ENCODE measurements around the gene B3GALT2. TPM values are rescaled to one million over a fixed set of nuclear protein-coding genes. Genes with fewer than 3 reads are reported as not detected.

B3GALT2 gene
- total RNA-seq, 2 experiments from 2014 or later: 6.0 to 7.1 TPM

DNA sequence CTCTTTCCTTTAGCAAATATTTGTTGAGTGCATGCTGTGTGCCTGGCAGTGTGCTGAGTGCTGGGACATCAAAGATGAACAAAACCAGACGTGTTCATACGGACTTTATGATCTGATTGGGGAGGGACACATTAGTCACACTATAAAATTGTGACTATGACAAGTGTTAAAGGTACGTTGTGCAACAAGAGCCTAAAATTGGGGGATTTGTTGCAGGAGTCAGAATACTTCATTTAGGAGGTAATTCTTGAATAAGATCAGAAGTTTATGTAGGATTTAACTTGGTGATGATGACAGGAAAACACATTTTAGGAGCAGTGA is 29.6 kb downstream of the B3GALT2 start:
- Mint-ChIP-seq H3K4me3 (no peak overlapping the region), H3K27ac (no peak overlapping the region), H3K27me3 (no peaks in the 10 kb centered on the region), H3K4me1 (peaks cover 8% of the 10 kb centered on the region), H3K9me3 (no peaks in the 10 kb centered on the region), H3K36me3 (peaks cover 23% of the 10 kb centered on the region)
- DNase-seq: no peak
- ATAC-seq (ENCODE audit: low read depth): no peak
- POLR2A ChIA-PET: no interaction called here

DNA sequence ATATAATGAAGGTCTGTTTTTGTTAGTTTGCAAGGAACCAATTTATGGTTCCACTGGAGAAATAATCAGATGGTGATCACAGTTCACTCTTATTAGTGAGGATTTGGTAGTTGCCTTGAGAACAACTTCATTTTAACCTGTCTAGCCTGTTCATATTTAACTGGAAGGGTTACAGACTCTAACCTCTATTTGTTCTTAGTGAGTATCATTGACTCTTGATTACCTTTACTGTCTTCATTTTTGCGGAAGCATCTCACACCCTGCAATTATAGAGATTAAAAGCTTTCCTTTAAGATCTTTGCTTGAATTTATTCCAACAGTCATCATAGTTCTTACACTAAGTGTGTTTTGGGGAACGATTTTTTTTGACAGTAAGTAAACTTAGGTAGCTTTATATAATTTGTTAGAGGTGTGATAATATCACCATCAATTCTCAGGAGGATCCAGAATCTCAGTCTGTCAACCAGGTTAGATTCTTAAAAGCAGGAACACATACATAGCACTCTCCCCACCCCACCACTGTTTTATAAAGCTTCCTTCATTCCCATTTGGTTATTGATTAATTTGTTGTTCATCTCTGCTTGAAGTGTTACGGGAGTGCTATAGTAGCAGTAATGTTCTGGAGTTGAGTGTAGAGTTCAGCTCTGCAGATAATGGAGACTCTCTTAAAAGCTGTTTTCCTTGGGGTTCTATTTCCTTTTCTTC is 30.1 kb downstream of the B3GALT2 start:
- Mint-ChIP-seq H3K4me1 (peaks cover 8% of the 10 kb centered on the region), H3K27me3 (no peaks in the 10 kb centered on the region), H3K36me3 (peaks cover 26% of the 10 kb centered on the region), H3K9me3 (no peaks in the 10 kb centered on the region), H3K4me3 (no peak overlapping the region), H3K27ac (no peak overlapping the region)
- ATAC-seq (ENCODE audit: low read depth) (no peak), DNase-seq (no peak)
- POLR2A ChIA-PET: no interaction called here

DNA sequence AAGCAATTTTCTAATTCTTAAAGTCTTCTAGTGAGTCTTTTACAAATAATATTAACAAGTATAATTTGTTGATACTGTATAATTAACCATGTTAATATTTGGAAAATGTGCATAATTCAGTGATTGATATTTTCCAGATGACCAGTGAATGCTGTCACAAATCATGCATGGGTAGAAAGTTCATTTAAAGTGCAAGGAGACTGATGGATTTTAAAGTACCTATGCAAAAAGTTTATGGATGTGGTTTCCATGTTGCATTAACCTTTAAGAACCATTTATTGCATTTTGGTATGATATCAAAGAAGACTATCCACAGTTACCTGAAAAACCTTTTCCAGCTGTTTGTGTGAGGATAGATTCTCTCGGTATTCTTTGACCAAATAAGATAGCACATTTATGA is 41.4 kb downstream of the B3GALT2 start:
- DNase-seq (no peak), ATAC-seq (ENCODE audit: low read depth) (no peak)
- no peaks in the 10 kb centered on the region for H3K27me3 Mint-ChIP-seq
- no peak overlapping the region for H3K4me3 Mint-ChIP-seq
- no peak overlapping the region for H3K27ac Mint-ChIP-seq
- POLR2A ChIA-PET: no interaction called here
- H3K4me1 Mint-ChIP-seq: peaks cover 7% of the 10 kb centered on the region
- peaks cover 29% of the 10 kb centered on the region for H3K36me3 Mint-ChIP-seq
- H3K9me3 Mint-ChIP-seq: no peaks in the 10 kb centered on the region

DNA sequence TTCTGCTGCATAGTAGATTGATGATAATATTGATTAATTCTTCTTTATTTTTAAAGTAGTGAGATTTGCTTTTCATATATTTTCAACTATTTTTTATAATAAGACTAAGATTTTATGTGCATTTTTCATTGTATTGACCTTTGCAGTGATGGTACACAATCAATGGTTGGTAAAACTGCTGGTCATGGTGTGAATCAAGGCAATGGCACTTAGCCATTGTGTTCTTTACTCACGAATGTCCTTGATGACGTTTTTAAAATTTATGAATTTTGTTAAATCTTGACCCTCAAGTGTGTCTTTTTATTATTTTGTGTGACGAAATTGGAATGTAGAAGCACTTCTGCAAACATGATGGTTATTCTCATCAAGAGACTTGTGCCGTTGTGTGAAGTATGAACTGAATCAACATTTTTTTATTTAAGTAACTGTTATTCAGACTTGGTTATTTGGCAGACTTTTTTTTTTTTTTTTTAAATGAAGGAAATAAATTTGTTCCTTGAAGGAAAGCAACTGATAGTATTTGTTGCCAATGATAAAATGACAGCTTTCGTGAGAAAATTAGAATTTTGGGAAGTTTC is 42.0 kb downstream of the B3GALT2 start:
- DNase-seq: no peak
- H3K36me3 Mint-ChIP-seq: peaks cover 35% of the 10 kb centered on the region
- no peak for ATAC-seq (ENCODE audit: low read depth)
- no peak overlapping the region for H3K4me3 Mint-ChIP-seq
- POLR2A ChIA-PET: no interaction called here
- no peak overlapping the region for H3K27ac Mint-ChIP-seq
- peaks cover 7% of the 10 kb centered on the region for H3K4me1 Mint-ChIP-seq
- no peaks in the 10 kb centered on the region for H3K27me3 Mint-ChIP-seq
- no peaks in the 10 kb centered on the region for H3K9me3 Mint-ChIP-seq

DNA sequence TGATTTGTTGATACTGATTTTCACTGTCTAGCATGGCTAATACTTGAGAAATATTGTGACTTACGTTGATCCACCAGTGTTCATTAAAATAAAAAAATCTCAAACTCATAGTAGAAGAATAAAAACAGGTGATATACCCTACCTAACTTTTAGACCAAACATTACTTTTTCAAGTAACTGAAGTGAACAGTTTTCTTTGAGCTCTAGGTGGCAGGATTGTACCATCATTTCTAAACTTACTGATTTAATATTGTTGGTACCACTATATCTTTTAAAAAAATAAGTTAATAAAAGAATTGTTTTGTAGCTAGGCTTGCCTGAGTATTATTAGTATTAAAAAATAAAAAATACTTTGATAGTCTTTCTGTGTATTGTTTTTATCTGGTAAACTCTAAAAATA is 43.1 kb downstream of the B3GALT2 start:
- ATAC-seq (ENCODE audit: low read depth): no peak
- Mint-ChIP-seq H3K36me3 (peaks cover 37% of the 10 kb centered on the region), H3K27me3 (no peaks in the 10 kb centered on the region), H3K27ac (no peak overlapping the region), H3K9me3 (no peaks in the 10 kb centered on the region), H3K4me1 (peaks cover 7% of the 10 kb centered on the region), H3K4me3 (no peak overlapping the region)
- POLR2A ChIA-PET: no interaction called here
- DNase-seq: no peak

DNA sequence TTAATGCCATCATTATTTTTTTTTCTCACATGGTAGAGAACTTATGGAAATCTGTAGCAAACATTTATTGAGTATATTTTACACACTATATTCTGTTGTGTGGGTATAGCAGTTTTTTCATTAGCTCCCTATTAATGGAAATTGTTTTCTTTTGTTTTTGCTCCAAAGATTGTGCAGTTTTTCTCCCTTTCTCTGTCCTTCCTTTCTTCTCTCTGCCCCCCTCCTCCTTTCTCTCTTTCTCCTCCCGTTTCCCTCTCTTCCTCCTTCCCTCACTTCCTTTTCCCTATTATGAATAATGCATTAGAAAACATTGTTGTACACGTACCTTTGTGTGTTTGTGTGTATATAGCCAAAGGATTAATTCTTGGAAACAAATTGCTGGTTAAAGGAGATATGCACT is 44.0 kb downstream of the B3GALT2 start:
- H3K4me1 Mint-ChIP-seq: peaks cover 7% of the 10 kb centered on the region
- H3K36me3 Mint-ChIP-seq: peaks cover 38% of the 10 kb centered on the region
- H3K27me3 Mint-ChIP-seq: no peaks in the 10 kb centered on the region
- no peak overlapping the region for H3K27ac Mint-ChIP-seq
- DNase-seq (no peak), ATAC-seq (ENCODE audit: low read depth) (no peak)
- POLR2A ChIA-PET: no interaction called here
- H3K9me3 Mint-ChIP-seq: no peaks in the 10 kb centered on the region
- H3K4me3 Mint-ChIP-seq: no peak overlapping the region

DNA sequence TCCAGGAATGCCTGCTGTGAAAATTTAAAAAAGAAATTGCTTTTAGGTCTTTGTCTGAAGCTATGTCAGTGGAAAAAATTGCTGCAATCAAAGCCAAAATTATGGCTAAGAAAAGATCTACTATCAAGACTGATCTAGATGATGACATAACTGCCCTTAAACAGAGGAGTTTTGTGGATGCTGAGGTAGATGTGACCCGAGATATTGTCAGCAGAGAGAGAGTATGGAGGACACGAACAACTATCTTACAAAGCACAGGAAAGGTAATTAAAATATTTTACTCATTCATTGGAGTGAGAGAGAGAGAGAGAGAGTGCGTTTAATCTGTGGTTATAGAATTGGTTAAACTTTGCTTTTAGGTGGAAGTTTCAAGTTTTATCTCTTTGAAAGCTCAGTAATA is 44.6 kb downstream of the B3GALT2 start:
- Mint-ChIP-seq H3K9me3 (no peaks in the 10 kb centered on the region), H3K4me1 (peaks cover 7% of the 10 kb centered on the region), H3K27me3 (no peaks in the 10 kb centered on the region), H3K27ac (peak overlapping the region; percentile 43), H3K36me3 (peaks cover 37% of the 10 kb centered on the region), H3K4me3 (no peak overlapping the region)
- DNase-seq (no peak), ATAC-seq (ENCODE audit: low read depth) (peak; percentile 77)
- POLR2A ChIA-PET: no interaction called here

DNA sequence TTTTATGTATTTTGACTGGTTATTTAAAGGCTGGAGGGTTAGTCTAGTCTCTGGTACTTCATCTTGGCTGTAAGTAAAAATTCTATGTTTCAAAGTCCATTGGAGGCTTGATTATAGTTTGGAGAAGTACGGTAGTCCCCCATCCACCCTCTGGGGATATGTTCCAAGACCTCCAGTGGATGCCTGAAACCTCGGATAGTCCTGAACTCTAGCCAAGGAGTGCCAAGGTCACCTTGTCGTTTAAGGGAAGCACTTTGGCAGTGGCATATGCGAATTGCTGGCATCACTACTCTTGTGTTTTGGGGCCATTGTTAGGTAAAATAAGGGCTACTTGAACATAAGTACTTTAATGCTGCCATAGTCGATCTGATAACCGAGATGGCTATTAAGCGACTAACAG is 46.2 kb downstream of the B3GALT2 start:
- no peak overlapping the region for H3K27ac Mint-ChIP-seq
- peaks cover 9% of the 10 kb centered on the region for H3K4me1 Mint-ChIP-seq
- POLR2A ChIA-PET: no interaction called here
- ATAC-seq (ENCODE audit: low read depth) (no peak), DNase-seq (no peak)
- H3K9me3 Mint-ChIP-seq: no peaks in the 10 kb centered on the region
- H3K27me3 Mint-ChIP-seq: no peaks in the 10 kb centered on the region
- H3K4me3 Mint-ChIP-seq: no peak overlapping the region
- H3K36me3 Mint-ChIP-seq: peaks cover 35% of the 10 kb centered on the region

DNA sequence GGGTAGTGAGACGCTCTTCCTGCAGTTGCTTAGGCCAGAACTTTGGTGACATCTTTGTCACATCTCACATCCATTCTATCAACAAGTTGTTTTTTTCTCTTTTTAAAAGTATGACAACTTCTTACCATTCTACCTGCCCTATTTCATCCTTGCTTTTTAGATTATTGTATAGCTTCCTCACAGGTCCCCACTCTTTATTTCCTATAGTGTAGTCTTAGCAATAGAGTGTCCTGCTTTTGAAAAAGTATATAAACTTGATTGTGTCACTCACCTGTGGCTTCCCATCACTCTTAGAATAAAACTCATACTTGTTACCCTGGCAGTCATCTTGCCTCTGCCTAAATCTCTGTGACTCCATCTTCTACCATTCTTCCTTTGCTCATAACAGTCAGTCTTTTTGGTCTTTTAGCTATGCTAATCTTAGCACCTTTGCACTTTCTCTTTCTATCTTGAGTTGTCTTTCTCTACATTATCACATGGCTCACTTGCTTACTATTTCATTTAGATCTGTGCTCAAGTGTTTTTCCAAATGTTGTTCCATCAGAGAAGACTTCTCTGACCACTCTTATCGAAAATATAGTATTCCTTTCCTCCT is 55.0 kb downstream of the B3GALT2 start:
- Mint-ChIP-seq H3K4me1 (peaks cover 19% of the 10 kb centered on the region), H3K9me3 (no peaks in the 10 kb centered on the region), H3K4me3 (no peak overlapping the region), H3K27ac (peak overlapping the region; percentile 6), H3K36me3 (peaks cover 37% of the 10 kb centered on the region), H3K27me3 (no peaks in the 10 kb centered on the region)
- POLR2A ChIA-PET: no interaction called here
- DNase-seq (no peak), ATAC-seq (ENCODE audit: low read depth) (no peak)

Small RNA genes within 50 kb of the gene (microRNA-seq; reads per million reads assigned to microRNA genes)
- gene MIR1278: not detected

Other genes with a start within 250 kb of the B3GALT2 start
- 10 to 100 TPM; 44.0 to 48.7 TPM for gene UCHL5, start 127.3 kb downstream of the B3GALT2 start, total RNA-seq
- 10 to 100 TPM; 59.2 to 65.3 TPM for gene RO60, start 127.0 kb downstream of the B3GALT2 start, total RNA-seq
- gene GLRX2, start 81.2 kb downstream of the B3GALT2 start, total RNA-seq: 10 to 100 TPM; 18.0 to 18.3 TPM
- 10 to 100 TPM; 50.8 to 55.2 TPM for gene CDC73, start 64.6 kb downstream of the B3GALT2 start, total RNA-seq

Data from activated naive CD8-positive, alpha-beta T cell treated with anti-CD3 and anti-CD28 coated beads, Interleukin-2, amount 10 ng/mL, durations not matched to agents 7 days and 5 days (primary cell).